ENCODE results near the gene C1QL2.
A peak's percentile ranks its signal among the peaks of the same experiment; 100 is the strongest.

C1QL2 gene

GRCh38 chr2:119158563-119159347, at the start of gene C1QL2:
C1QL2 (minus strand) TSS chr2:119158751; CDS start chr2:119158269, 482 bp downstream.
- peak; percentile 15 for DNase-seq

- DNase-seq, result no peak
Measured at GRCh38 chr2:119207447-119207846, 48.9 kb upstream of the C1QL2 start.

GRCh38 chr2:119206201-119206600, 47.6 kb upstream of the C1QL2 start:
- DNase-seq, result no peak

DNA sequence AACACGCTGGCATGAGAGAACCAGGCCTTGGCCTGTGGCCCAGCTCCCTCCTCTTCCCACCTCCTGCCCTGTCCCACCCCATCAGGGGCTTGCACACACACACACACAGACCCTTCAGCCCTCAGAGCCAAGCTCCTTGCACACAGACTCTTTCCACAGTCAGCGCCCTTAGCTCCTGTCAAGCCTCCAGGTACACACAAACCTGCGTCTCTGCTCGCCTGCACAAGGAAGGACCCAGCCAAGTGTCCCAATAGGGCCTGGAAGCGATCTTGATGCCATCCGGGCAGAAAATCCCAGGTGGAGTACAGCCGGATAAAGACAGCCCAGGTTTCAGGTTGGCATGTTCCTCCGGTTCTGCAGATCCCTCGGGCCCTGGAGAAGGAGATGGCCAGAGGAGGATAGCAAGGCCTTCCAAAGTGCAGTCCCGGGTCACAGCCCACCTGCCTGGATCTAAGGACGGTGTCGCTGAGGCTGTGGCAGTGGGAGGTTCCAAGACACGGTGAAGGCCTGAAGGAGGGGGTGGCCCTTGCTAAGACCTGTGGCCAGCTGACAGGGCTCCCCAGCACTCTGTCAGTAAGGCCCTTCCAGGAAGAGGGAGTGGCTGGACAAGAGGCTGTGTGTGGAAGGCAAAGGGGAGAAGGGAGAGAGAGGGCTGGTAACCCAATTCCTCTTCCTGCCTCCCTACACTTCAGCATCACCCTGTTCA, 46.6 kb upstream of the C1QL2 start:
- no peak for DNase-seq

- DNase-seq, result no peak
Measured at GRCh38 chr2:119204525-119204924, 46.0 kb upstream of the C1QL2 start.

DNA sequence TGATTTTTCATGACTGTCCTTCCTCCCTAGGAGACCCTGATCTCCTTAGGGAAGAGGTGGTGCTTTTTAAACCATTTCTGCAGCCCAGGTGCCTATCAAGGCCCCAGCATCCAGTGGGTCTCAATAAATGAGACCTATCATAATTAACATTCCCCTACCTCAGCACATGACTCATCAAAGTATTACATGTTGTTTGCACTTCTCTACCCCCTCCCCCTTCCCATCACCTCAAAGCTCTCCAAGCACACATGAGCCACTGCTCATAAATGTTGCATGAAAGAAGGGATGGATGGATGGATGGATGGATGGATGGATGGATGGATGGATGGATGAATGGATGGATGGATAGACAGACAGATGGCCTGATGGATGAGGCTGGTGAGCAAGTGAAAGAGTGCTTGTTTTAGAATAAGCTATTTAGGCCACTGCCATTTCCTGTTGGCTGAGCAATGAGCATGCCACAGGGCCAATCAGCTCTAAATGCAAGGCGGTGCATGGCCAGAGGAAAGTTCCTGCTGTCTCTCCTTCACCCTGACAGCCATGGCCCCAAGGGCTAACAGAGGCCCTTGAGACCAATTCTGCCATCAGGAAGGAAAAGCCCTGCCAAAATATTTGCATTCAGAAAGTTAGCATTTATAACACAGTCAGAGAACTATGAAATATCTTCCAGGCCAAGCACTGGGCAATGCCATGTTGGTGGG, 44.2 kb upstream of the C1QL2 start:
- no peak for DNase-seq

GRCh38 chr2:119201815-119202214, 43.3 kb upstream of the C1QL2 start:
- no peak for DNase-seq

- DNase-seq, result no peak
Measured at GRCh38 chr2:119198240-119198840, 39.8 kb upstream of the C1QL2 start.

- no peak for DNase-seq
Measured at GRCh38 chr2:119197529-119198239, 39.1 kb upstream of the C1QL2 start.

GRCh38 chr2:119197126-119197405, 38.5 kb upstream of the C1QL2 start:
- no peak for DNase-seq

DNA sequence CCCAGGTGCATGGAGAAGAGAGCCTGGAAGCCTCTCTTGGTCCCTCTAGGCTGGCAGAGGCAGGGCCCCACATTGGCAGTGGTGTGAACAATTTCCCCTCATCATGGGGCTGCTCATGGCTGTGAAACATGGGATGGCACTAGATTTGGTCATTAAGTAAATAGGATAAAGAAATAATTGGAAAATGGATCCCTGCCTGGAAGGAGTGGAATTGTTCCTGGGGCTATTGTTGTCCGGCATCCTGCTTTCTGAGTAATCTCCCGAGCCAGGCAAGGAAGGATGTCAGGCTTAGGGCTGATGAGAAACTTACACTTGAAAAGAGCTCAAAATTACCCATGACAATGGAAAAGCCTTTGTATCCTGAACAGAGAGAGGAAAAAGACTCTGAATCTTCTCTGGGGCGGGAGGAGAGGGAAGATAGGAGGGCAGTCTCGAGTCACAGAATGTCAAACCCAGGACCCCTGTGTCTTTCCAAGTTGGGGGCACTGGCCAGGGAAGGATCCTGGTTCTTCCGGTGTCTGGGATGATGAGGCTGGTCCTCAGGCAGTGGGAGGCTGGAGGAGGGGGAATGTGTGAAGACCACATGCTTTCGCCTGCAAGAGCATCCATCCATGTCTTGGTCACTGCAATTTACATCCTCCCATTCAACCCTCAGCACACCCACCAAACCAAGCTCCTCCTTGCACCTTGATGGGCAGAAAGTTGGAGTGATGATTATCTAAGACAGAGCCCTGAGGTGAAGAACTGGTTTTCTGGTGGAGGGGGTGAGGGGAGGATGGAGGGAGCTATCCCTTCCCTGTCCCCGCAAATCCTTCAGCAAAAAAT, 38.0 kb upstream of the C1QL2 start:
- DNase-seq, result no peak

- no peak for DNase-seq
Measured at GRCh38 chr2:119195887-119196286, 37.3 kb upstream of the C1QL2 start.

DNA sequence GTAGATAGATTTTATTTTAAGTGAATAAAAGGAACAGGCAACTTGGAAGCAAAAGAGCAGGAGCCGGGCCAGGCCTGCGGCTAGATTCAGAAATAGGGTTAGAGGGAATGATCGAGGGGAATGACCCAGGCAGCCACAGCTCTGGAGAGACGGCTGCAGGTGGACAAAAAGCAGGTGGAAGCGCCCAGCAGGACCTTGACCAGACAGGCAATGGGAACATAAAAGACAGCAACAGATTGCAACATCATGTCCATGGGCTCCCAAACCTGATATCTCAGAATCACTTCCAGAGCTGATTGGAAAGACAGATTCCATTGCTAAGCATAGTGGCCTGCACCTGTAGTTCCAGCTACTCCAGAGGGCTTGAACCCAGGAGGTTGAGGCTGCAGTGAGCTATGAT, 36.5 kb upstream of the C1QL2 start:
- no peak for DNase-seq

DNA sequence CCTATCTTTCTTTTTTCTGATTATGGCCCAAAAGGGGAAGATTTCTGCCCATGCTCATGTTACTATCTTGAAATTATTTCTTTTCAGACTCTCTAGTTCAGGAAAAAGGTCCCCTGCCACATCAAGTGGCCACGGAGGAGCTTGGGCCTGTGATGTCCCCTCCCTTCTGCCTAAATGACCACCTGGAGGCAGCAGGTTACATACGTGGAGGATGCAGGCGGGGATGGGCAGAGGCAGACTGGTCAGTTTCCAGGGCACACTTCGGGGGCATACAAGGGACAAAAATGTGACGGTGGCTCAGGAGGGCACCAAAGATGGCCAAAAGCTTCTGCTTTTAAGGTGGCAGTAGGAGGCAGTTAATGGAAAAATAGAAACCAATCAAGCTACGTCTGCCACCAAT, 34.3 kb upstream of the C1QL2 start:
- DNase-seq, result no peak

DNA sequence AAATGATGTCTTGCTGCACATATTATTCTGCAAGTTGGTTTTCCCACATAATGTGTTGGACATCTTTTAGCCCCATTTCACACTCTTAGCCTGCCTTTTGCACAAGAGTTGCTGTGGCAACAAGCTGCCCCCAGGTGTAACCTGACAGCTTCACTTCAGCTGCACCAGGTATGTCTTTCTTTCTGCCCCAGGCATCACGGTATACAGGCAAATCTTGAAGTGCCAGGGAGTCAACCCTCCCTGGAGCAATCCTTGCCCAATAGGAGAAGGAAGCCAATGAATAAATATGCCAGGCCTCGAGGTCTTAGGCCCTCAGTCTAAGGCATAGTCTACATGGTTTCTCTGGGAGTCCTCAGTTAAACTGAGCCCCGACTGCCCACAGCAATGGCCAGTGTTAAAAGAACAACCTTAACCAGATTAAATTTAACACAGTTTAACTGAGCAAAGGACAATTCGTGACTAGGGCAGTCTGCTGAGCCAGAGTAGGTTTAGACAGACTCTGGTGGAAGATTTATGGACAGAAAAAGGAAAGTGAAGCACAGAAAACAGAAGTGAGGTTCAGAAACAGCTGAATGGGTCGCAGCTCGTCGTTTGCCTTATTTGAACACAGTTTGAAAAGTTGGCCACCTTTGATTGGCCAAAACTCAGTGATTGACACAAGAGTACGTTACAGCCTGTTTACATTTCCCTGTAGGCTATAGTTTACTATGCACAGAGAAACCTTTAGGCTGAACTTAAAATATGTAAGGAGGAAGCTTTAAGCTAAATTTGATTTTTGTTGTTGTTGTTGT, 32.0 kb upstream of the C1QL2 start:
- no peak for DNase-seq

GRCh38 chr2:119184512-119184911, 26.0 kb upstream of the C1QL2 start:
- no peak for DNase-seq

DNA sequence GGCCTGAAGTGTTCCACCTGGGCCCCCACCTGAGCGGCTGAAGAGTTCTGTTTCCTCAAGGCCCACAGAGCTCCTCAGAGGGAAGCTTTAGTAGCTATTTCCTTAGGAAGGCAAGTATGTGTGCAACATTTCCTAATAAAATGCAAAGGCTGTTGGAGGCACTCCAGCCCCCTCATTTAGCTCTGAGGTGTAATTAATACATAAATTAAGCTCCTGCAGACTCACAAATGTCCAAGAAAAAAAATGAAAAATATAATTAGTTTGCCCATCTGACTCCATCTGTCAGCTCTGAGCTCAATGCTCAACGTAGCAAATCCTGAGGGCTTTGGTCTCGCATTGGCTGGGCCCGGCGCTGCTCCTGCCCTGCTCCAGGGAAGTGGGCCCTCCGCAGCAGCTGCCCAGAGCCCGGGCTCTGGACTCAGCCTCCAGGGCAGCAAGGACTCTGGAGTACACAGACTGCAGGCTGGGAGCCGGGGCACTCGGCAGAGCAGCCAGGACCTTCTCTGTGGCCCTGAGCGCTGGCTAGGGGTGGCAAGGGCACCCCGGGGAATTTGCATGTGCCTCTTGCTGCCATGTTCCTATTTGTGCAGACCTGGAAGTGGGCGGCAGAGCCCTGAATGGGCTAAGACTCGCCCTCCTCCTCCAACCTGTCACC, 23.4 kb upstream of the C1QL2 start:
- DNase-seq, result no peak

GRCh38 chr2:119181391-119181790, 22.8 kb upstream of the C1QL2 start:
- DNase-seq, result no peak

GRCh38 chr2:119180892-119181291, 22.3 kb upstream of the C1QL2 start:
- no peak for DNase-seq

DNA sequence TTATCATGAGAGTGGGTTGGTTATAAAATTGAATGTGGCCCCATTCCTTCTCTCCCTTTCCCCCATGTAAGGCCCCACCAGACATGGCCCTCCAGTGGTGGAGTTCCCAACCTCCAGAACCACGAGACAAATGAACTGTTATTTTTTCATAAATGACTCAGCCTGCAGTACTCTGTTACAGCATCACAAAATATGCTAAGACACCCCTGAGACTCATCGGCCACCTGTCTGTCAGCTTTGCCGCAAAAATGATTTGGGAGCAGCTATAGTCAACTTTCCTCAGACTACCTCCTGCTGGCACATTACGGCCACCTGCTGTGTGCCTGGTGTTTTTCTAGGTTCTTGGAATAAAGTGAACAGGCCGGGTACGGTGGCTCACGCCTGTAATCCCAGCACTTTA, 21.4 kb upstream of the C1QL2 start:
- DNase-seq, result no peak

- no peak for DNase-seq
Measured at GRCh38 chr2:119179202-119179601, 20.7 kb upstream of the C1QL2 start.

Measured in stimulated activated CD4-positive, alpha-beta T cell treated with anti-CD3 and anti-CD28 coated beads, Interleukin-15, amount 100 ng/mL, for 24 hours (primary cell).